Stimulated activated CD8-positive, alpha-beta memory T cell treated with anti-CD3 and anti-CD28 coated beads, Interleukin-15, amount 100 ng/mL, for 24 hours (primary cell): ENCODE measurements around the gene TTLL8.

Experiments
- DNase-seq: peaks from one replicate; pipeline ENCODE4 v3.0.0-alpha.2; 2020; ENCODE audit warnings: low read depth

TTLL8 gene

DNA sequence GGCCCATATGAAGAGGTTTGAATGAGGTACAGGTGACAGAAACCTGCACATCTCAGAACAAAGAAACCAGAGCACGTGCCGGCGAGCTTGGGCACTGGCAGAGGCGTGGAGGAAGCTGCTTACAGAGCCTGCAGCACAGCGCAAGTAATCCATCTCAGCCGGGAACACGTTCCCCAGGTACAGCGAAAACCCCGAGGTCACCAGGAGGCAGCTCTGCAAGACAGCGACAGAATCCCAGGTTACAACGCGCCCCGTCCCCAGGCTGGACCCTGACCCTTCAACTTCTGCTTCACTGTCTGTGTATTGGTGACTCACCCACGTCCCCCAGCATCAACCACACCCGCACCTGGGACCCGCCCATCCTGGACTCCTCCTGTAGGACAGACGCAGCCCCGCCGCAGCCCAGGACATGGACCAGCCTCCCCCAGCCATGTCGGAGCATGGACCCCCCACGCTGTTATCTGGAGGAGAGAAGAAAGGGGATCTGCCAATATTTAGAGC, 24.9 kb upstream of the TTLL8 start:
- no peak for DNase-seq

- no peak for DNase-seq
Observed at GRCh38 chr22:50082197-50082715, 24.2 kb upstream of the TTLL8 start.

DNA sequence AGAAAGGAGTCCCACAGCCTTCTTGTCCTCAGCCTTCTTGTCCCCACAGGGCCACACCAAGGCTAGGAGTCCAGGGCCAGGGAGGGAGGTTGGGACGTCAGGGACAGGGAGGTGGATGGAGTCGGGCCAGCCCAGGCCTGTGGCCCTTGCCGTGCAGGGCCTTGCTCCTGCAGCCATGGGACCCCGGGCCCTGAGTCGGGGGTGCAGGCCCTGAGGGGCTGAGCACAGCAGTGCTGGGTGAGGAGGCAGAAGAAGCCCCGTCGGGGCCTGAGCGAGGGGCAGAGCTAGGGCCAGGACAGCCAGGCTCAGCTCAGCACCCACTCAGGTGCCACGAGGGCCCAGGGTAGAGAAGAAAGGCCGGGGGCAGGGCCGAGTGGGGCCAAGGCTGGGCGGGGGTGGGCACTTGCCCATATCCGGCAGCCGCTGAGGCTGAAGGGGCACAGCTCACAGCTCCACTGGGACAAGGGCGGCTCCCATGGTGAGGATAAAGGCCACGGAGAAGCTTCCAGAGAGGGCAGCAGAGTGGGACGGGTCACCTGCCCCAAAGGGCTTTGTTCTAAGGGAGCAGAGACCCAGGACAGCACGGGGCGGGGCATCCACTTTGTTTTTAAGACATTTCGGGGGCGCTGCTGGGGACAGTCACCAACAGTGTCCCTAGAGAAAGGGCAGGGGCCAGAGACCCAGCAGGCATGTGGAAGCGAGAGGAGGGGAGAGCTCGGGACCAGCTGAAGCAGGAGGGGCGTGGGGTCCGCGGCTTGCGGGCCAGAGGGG, 23.5 kb upstream of the TTLL8 start:
- no peak for DNase-seq

DNA sequence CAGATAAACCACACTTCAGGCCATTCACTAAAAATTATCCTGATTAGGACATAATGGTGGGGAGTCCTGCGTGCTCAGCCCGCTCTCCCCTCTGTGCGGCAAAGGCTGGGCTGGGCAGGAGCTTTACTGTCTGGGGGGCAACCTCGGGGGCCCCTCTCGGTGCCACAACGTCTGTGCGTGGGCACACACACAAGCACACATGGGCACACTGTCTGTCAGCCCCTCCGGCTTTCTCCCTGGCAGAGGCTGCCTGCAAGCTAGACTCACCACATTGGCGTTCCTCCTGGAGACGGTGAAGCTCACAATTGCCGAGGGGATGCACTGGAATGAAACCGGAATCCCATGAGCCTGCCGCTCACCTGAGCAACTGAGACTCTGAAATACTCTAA, 22.0 kb upstream of the TTLL8 start:
- DNase-seq = no peak

GRCh38 chr22:50078761-50079160, 20.7 kb upstream of the TTLL8 start:
- DNase-seq = no peak

- DNase-seq = no peak
Observed at GRCh38 chr22:50078246-50078645, 20.1 kb upstream of the TTLL8 start.

GRCh38 chr22:50076646-50077535, 18.8 kb upstream of the TTLL8 start:
- no peak for DNase-seq

DNA sequence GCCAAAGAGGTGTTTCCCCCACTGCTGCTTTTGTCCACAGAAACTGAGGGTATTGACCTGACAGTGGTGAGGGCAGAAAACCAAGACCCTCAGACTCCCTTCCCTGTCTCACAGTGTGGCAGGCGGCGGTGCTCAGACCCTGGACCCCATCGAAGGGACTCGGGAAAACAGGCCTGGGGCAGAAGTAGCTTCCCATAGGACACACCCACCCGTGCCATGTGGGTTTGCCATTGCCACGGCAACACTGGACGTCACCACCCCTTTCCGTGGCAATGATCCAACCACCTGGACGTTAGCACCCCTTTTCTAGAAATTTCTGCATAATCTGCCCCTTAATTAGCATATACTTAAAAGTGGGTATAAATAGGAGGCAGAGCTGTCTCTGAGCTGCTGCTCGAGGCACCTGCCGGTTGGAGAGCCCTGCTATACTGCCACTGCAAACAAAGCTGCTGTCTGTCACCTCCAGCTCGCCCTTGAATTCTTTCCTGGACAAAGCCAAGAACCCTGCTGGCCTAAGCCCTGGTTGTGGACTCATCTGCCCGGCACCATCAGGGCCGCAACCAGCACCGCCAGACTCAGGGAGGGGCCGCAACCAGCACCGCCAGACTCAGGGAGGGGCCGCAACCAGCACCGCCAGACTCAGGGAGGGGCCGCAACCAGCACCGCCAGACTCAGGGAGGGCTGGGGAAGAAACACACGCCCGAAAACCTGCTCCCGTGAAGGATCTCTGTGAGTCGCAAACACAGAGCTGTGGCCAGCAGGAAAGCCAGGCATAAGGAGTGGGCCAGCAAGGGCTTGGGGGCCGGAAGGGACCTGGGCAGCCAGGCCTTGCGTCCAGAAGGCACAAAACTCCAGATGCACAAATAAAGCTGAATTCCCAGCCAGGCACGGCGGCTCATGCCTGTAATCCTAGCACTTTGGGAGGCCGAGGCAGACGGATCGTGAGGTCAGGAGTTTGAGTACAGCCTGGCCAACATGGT, 16.7 kb upstream of the TTLL8 start:
- no peak for DNase-seq

DNA sequence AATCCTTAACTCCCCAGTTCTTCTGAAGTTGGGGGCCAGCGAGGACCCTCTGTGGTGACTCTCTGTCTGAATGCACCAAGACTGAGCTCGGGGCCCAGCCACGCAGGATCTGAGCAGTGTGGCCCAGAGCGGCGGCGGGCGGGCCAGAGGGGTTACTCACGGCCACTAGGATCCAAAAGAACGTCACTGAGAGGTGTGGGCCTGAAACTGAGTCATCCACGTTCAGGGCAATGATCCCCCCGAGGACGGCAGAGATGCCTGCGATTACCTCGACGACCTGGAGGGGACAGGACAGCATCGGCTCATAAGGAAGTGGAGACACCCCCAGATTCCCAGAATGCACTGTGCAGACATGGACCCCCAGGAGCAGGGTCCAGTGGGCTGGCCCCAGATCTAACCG, 16.0 kb upstream of the TTLL8 start:
- DNase-seq = no peak

- DNase-seq = no peak
Observed at GRCh38 chr22:50072714-50073538, 14.8 kb upstream of the TTLL8 start.

DNA sequence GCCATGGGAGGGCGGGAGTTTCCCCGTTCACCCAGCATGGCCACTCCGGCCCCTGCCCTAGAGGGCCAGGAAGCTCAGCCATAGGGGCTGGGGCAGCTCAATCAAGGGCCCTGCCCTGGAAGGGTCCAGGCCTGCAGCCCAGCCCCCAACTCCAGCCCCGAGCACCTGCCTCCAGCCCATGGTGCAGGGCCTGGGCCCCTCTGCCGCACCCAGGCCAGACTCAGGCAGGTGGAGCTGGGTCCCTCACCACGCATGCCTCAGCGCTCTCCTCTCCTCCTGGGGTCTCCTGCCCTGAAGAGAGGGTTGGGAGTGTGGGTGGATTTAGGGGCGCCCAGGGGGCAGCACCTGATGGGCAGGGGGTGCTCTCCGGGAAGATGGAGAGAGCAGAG, 14.1 kb upstream of the TTLL8 start:
- DNase-seq = no peak

- no peak for DNase-seq
Observed at GRCh38 chr22:50071432-50072166, 13.5 kb upstream of the TTLL8 start.

DNA sequence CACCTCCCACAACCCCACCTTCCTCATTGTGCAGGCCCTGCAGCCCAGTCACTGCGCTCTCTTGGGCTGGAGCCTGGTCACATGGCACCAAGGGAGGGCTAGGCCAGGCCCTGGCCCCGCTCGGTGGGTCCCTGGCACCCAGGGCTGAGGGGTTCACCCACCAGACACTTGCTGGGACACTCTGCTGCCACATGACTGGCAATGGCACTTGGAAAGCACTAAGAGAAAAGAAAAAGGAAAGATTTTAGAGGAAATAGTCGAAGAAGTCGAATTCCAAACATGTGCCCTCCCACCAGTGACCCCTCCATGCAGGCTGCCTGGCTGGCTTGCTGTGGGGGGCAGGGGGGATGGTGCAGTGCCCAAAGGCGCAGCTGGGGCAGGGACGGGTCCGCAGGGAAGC, 12.3 kb upstream of the TTLL8 start:
- no peak for DNase-seq

DNA sequence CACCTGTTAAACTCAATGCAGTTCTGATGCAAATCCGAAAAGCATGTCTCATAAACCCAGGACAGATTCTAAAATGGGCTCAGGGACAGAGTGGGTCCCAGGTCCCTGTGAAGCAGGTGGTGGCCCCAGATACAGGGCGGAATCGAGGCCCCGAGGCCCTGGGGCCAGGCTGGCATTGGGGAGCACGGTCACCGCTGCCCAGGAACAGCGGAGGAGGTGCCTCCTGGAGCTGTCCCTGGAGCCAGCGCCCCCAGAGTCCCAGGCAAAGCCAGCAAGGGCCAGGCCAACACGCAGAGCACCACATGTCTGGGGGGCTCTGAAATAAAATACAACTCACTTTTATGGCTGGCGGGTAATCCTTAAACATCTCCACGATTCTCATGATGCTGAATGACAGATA, 10.0 kb upstream of the TTLL8 start:
- DNase-seq = no peak

DNA sequence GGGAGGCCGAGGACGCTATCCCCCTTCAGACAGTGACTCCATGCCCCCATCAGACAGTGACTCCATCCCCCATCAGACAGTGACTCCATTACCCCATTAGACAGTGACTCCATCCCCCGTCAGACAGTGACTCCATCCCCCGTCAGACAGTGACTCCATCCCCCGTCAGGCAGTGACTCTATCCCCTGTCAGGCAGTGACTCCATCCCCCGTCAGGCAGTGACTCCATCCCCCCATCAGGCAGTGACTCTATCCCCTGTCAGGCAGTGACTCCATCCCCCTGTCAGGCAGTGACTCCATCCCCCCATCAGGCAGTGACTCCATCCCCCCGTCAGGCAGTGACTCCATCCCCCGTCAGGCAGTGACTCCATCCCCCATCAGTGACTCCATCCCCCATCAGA, 9.1 kb upstream of the TTLL8 start:
- no peak for DNase-seq

DNA sequence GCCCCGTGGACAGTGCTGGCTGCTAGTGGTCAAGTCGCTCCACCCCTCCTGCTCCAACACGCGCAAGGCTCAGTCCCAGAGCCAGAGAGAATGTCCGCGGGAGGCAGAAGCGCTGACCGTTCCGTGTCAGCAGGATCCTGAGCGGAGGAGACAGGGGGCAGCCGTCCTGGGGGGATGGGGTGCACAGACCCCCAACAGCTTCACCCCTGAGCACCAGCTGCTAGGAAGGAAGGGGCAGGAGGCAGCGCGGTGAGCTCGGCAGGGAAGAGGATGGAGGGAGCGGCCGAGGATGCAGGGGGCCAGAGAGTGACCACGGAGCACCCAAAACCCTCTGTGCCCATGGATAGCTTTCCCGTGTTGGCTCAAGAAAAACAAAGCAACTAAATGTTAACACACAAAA, 6.4 kb upstream of the TTLL8 start:
- no peak for DNase-seq

DNA sequence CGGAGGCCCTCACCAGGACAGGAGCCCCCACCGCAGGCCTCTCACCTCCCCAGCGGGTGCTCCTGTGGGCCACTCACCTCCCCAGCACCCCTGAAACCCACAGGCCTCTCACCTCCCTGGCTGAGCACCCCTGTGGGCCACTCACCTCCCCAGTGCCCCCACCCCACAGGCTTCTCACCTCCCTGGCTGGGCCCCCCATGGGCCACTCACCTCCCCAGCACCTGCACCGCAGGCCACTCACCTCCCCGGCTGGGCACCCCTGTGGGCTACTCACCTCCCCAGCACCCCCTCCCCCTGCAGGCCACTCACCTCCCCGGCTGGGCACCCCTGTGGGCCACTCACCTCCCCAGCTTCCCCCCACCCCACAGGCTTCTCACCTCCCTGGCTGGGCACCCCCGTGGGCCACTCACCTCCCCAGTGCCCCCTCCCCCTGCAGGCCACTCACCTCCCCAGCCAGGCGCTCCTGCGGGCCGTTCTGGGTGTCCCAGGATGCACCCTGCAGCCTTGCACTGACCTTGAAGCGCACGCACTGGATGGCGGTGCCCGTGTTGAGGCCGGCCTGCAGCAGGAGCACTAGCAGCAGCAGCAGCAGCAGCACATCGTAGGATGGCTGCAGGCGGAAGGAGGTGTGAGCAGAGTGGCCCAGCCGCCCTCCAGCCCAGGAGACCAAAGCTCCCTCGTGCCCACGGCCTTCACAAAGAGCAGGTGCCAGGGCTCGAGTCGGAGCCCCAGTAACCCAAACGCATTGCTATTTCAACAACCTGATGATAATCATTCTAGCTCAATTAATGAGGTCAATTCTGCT, 5.7 kb upstream of the TTLL8 start:
- DNase-seq = no peak

DNA sequence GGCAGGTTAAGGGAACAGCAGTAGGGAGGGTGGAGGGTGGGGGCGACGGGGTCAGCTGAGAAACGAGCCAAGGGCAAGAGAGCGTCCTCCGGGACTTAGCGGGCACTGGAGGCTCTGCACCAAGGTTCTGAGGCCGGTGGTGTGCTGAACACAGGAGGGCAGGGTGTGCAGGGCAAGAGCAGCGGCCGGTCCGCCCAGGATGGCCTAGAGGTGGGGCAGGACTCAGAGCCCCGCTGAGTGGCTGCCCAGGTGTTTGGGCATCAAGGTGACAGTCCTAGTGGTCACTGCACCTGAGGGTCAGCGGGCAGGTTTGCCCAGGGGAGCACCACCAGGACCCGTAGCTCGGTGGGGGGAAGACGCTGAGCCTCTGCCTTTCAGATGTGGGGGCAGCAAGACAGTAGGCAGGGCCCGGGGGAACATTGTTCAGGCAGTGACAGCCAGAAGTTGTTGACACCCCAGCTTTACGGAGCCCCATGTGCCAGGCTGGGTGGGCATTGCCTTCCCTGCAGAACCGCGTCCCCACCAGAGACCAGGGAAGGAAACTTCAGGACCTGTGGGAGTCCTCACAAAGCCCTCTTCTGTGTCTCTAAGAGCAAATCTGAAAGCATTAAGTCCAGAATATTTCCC, 4.5 kb upstream of the TTLL8 start:
- DNase-seq = no peak

GRCh38 chr22:50061824-50062355, 3.8 kb upstream of the TTLL8 start:
- no peak for DNase-seq
